HCT116 (cell line): ENCODE results near the gene CDK10. TPM values are rescaled to one million over a fixed set of nuclear protein-coding genes. Genes with fewer than 3 reads are reported as not detected.
A peak's percentile ranks its signal among the peaks of the same experiment; 100 is the strongest.
"Not testable (repeated sequence)": the region's sequence is repeated elsewhere in the genome, so short reads cannot be mapped to it uniquely, and the experiment has no call there.

Experiments
- ATAC-seq: fragments of 200-7000 bp; cut with Tn5 transposase; 2 replicates; pipeline ENCODE4 v1.9.1; 2020; ENCODE audit warnings: mild to moderate bottlenecking, moderate library complexity
- BruUV-seq: library from RNA; stranded (reverse); fragments of 400-500 nt; replicated peaks from 2 replicates; lab custom pipeline; 2021; lab: Mats Ljungman, UMichigan
- CTCF ChIA-PET: fragments of 300-600 bp; sonication (Branson Sonifier 250); formaldehyde crosslinking; loops from one replicate; lab custom pipeline; 2021; ENCODE audit warnings: antibody characterized with exemption; lab: Charles Lee
- POLR2A ChIA-PET: fragments of 300-600, 350-600 bp; sonication (Branson Sonifier 250); formaldehyde crosslinking; loops from one replicate; lab custom pipeline; 2021; ENCODE audit warnings: antibody characterized with exemption; lab: Charles Lee
- RAD21 ChIA-PET, 2 experiments: fragments of 300-600 bp; sonication (Branson Sonifier 250); formaldehyde crosslinking; loops; one replicate each; lab custom pipeline; 2023; ENCODE audit warnings: low total read pairs in 2 of 2; ENCODE audit not compliant: uncharacterized antibody in 2 of 2, unreplicated experiment in 2 of 2, low non-redundant PET in 1 of 2; lab: Charles Lee
- DNase-seq: peaks from one replicate; pipeline ENCODE4 v3.0.0-alpha.2; 2010; ENCODE audit warnings: low read depth, low spot score
- H2AFZ ChIP-seq: fragments of 200-600 bp; shearing (Covaris generic), sonication (generic); 2 replicates; pipeline ENCODE4 v1.6.1; 2017; ENCODE audit warnings: low read depth, mixed run types, mixed read lengths, antibody characterized with exemption, low read length; ENCODE audit not compliant: poor library complexity, severe bottlenecking
- H3K27ac ChIP-seq: 2 replicates; pipeline ENCODE4 v1.5.1; 2012; ENCODE audit warnings: low read depth, low read length
- H3K27me3 ChIP-seq: fragments of 200-600 bp; sonication (generic); 2 replicates; pipeline ENCODE4 v1.6.1; 2016; ENCODE audit warnings: mixed run types, low read length, mixed read lengths; ENCODE audit not compliant: insufficient read depth
- H3K36me3 ChIP-seq, 2 experiments: fragments of 200-500 bp in 1 of 2; fragments of 200-600 bp in 1 of 2; sonication (Bioruptor generic) in 1 of 2; sonication (generic) in 1 of 2; 2 replicates each; pipeline versions ENCODE4 v1.5.1 to v1.6.1; 2014 to 2016; ENCODE audit warnings: low read length in 2 of 2, inconsistent platforms in 1 of 2, mixed read lengths in 1 of 2, mixed run types in 1 of 2; ENCODE audit not compliant: insufficient read depth in 2 of 2, control insufficient read depth in 1 of 2
- H3K4me1 ChIP-seq, 2 experiments: fragments of 200-600 bp in 1 of 2; sonication (generic) in 1 of 2; 2 replicates each; pipeline versions ENCODE4 v1.5.1 to v1.6.1; 2012 to 2017; ENCODE audit warnings: low read length in 2 of 2, inconsistent platforms in 1 of 2, mild to moderate bottlenecking in 1 of 2, mixed read lengths in 1 of 2, mixed run types in 1 of 2, moderate library complexity in 1 of 2; ENCODE audit not compliant: insufficient read depth in 2 of 2, control insufficient read depth in 1 of 2
- H3K4me2 ChIP-seq: fragments of 200-600 bp; sonication (generic); 2 replicates; pipeline ENCODE4 v1.6.1; 2017; ENCODE audit warnings: mixed run types, low read length, mixed read lengths
- H3K4me3 ChIP-seq, 2 experiments: fragments of 200-600 bp in 1 of 2; sonication (generic) in 1 of 2; replicated peaks in 1 of 2; 2 replicates each; pipeline ENCODE4 v1.5.1; 2011 to 2016; ENCODE audit warnings: low read length in 2 of 2, control low read depth in 1 of 2, low read depth in 1 of 2, mild to moderate bottlenecking in 1 of 2, mixed read lengths in 1 of 2, mixed run types in 1 of 2
- H3K79me2 ChIP-seq: fragments of 200-600 bp; sonication (generic); 2 replicates; pipeline ENCODE4 v1.6.1; 2017; ENCODE audit warnings: mild to moderate bottlenecking, mixed run types, low read length, moderate library complexity, mixed read lengths; ENCODE audit not compliant: insufficient read depth
- H3K9ac ChIP-seq: fragments of 200-600 bp; sonication (generic); 2 replicates; pipeline ENCODE4 v1.6.1; 2016; ENCODE audit warnings: low read length, mixed read lengths
- H3K9me2 ChIP-seq: fragments of 200-600 bp; sonication (generic), shearing (Covaris generic); 2 replicates; pipeline ENCODE4 v1.6.1; 2017; ENCODE audit warnings: mixed run types, mild to moderate bottlenecking, moderate library complexity; ENCODE audit not compliant: insufficient read depth
- H3K9me3 ChIP-seq, 2 experiments: fragments of 200-500 bp in 1 of 2; fragments of 200-600 bp in 1 of 2; sonication (Bioruptor generic) in 1 of 2; sonication (generic) in 1 of 2; 2 replicates each; pipeline ENCODE4 v1.6.1; 2014 to 2017; ENCODE audit warnings: low read length in 2 of 2, mixed read lengths in 2 of 2, inconsistent platforms in 1 of 2, low read depth in 1 of 2, mild to moderate bottlenecking in 1 of 2, mixed run types in 1 of 2, moderate library complexity in 1 of 2; ENCODE audit not compliant: control insufficient read depth in 1 of 2, insufficient read depth in 1 of 2
- H4K20me1 ChIP-seq: fragments of 200-600 bp; sonication (generic), shearing (Covaris generic); 2 replicates; pipeline ENCODE4 v1.6.1; 2017; ENCODE audit warnings: mixed run types, mild to moderate bottlenecking, moderate library complexity; ENCODE audit not compliant: insufficient read depth
- CBX3 ChIP-seq: IDR thresholded peaks from 2 replicates; pipeline ENCODE4 v1.6.1; 2012; ENCODE audit warnings: low read depth
- CEBPB ChIP-seq: IDR thresholded peaks from 2 replicates; pipeline ENCODE4 v1.6.1; 2012; ENCODE audit warnings: low read depth
- ELF1 ChIP-seq: IDR thresholded peaks from 2 replicates; pipeline ENCODE4 v1.6.1; 2012; ENCODE audit warnings: low read depth, borderline replicate concordance
- FOSL1 ChIP-seq: IDR thresholded peaks from 2 replicates; pipeline ENCODE4 v1.6.1; 2012; ENCODE audit warnings: low read depth
- JUND ChIP-seq: IDR thresholded peaks from 2 replicates; pipeline ENCODE4 v1.6.1; 2012
- POLR2A ChIP-seq: IDR thresholded peaks from 2 replicates; pipeline ENCODE4 v1.7.0; 2011; ENCODE audit warnings: borderline replicate concordance; ENCODE audit not compliant: insufficient read depth, insufficient read length; ENCODE audit errors: extremely low read depth
- RAD21 ChIP-seq: IDR thresholded peaks from 2 replicates; pipeline ENCODE4 v1.6.1; 2012; ENCODE audit warnings: low read depth, mild to moderate bottlenecking
- SIN3A ChIP-seq: IDR thresholded peaks from 2 replicates; pipeline ENCODE4 v1.6.1; 2012; ENCODE audit warnings: low read depth
- SRF ChIP-seq: IDR thresholded peaks from 2 replicates; pipeline ENCODE4 v1.6.1; 2012; ENCODE audit warnings: low read depth
- TCF7L2 ChIP-seq: IDR thresholded peaks from 2 replicates; pipeline ENCODE4 v1.7.0; 2011; ENCODE audit warnings: borderline replicate concordance, inconsistent platforms; ENCODE audit not compliant: insufficient read depth, insufficient read length; ENCODE audit errors: extremely low read depth
- intact Hi-C: fragments of 100-400 bp; cut with micrococcal nuclease; formaldehyde crosslinking; loops from 2 replicates; pipeline ENCODE4 v1.10.0; 2022
- total RNA-seq: library from RNA; stranded (reverse); gene quantifications from one replicate; pipeline ENCODE4 v1.2.1, GENCODE V29; 2021; ENCODE audit not compliant: unreplicated experiment
- TF ChIP-seq, protein P1 (sequence below): IDR thresholded peaks from 2 replicates; pipeline ENCODE4 v1.6.1; 2012
- TF ChIP-seq, protein P2 (sequence below): IDR thresholded peaks from 2 replicates; pipeline ENCODE4 v1.6.1; 2011; ENCODE audit warnings: mild to moderate bottlenecking, low read length, moderate library complexity; ENCODE audit not compliant: insufficient replicate concordance; ENCODE audit errors: extremely low read depth
- TF ChIP-seq, protein P3 (sequence below), 3 experiments: fragments of 200-600 bp in 1 of 3; sonication (generic) in 1 of 3; IDR thresholded peaks in 2 of 3; conservative IDR thresholded peaks in 1 of 3; 2 replicates each; pipeline ENCODE4 v1.5.1; 2012 to 2017; ENCODE audit warnings: low read depth in 2 of 3, low read length in 2 of 3, antibody characterized with exemption in 1 of 3, borderline replicate concordance in 1 of 3, control low read depth in 1 of 3, mild to moderate bottlenecking in 1 of 3, mixed read lengths in 1 of 3, mixed run types in 1 of 3, moderate library complexity in 1 of 3; ENCODE audit not compliant: insufficient read depth in 1 of 3

CDK10 gene
- total RNA-seq, 1 experiment from 2014 or later: 165 TPM

DNA sequence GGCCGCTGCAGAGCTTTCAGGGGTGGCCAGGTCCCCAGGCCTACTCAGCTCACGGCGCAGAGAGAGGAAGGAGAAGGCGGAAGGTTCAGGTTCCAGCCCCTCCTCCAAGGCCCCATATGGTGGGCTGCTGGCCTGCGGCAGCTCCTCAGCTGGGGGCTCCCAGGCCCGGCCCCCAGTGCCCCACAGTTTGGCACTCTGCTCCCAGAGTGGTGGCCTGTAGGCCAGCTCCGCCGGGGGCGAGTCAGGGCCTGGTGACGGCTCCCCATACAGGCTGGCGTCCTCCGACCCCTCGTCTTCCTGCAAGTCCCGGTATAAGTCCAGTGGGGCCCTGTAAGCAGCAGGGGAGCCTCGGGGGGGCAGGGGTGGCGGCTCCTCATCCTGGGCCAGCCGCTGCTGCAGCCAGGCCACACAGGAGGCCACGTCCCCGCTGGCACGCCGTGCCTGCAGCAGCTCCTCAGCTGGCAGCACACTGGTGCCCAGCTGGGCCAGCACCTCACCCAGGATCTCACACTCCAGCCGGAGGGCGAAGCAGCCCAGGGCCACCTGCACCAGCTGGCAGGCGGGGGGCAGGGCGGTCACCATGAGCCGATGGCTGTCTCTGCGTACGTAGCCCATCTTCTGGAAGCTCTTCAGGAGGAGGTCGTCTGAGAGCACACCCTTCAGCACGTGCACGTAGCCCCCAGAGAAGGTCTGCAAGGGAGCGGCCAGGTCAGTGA lies 11.3 kb downstream of the CDK10 start:
- no peak for ATAC-seq
- H3K9me3 ChIP-seq: no peaks in the 10 kb centered on the region
- TF ChIP-seq SRF (no peak), JUND (no peak), TCF7L2 (no peak), SIN3A (no peak), RAD21 (no peak), ELF1 (no peak), POLR2A (no peak), FOSL1 (no peak), CBX3 (no peak), CEBPB (no peak)
- TF ChIP-seq, protein P1, sequence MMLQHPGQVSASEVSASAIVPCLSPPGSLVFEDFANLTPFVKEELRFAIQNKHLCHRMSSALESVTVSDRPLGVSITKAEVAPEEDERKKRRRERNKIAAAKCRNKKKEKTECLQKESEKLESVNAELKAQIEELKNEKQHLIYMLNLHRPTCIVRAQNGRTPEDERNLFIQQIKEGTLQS: no peak
- TF ChIP-seq, protein P2, sequence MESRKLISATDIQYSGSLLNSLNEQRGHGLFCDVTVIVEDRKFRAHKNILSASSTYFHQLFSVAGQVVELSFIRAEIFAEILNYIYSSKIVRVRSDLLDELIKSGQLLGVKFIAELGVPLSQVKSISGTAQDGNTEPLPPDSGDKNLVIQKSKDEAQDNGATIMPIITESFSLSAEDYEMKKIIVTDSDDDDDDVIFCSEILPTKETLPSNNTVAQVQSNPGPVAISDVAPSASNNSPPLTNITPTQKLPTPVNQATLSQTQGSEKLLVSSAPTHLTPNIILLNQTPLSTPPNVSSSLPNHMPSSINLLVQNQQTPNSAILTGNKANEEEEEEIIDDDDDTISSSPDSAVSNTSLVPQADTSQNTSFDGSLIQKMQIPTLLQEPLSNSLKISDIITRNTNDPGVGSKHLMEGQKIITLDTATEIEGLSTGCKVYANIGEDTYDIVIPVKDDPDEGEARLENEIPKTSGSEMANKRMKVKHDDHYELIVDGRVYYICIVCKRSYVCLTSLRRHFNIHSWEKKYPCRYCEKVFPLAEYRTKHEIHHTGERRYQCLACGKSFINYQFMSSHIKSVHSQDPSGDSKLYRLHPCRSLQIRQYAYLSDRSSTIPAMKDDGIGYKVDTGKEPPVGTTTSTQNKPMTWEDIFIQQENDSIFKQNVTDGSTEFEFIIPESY: no peak
- TF ChIP-seq, protein P3, sequence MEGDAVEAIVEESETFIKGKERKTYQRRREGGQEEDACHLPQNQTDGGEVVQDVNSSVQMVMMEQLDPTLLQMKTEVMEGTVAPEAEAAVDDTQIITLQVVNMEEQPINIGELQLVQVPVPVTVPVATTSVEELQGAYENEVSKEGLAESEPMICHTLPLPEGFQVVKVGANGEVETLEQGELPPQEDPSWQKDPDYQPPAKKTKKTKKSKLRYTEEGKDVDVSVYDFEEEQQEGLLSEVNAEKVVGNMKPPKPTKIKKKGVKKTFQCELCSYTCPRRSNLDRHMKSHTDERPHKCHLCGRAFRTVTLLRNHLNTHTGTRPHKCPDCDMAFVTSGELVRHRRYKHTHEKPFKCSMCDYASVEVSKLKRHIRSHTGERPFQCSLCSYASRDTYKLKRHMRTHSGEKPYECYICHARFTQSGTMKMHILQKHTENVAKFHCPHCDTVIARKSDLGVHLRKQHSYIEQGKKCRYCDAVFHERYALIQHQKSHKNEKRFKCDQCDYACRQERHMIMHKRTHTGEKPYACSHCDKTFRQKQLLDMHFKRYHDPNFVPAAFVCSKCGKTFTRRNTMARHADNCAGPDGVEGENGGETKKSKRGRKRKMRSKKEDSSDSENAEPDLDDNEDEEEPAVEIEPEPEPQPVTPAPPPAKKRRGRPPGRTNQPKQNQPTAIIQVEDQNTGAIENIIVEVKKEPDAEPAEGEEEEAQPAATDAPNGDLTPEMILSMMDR (IDR thresholded peaks at IDR 0.05 in 2 of 3, conservative IDR thresholded peaks at IDR 0.05 in 1 of 3; ENCODE audit: borderline replicate concordance in 1 of 3, insufficient read depth in 1 of 3, low read depth in 2 of 3, low read length in 2 of 3): no peak
- TF ChIP-seq, all 23 proteins: peak for 0
- H4K20me1 ChIP-seq: peaks cover 3% of the 10 kb centered on the region; the same call in 1 of the 2 replicates
- H3K9me2 ChIP-seq: no peaks in the 10 kb centered on the region
- intact Hi-C loops: no loop called here
- ChIA-PET RAD21 (no interaction called here), POLR2A (interaction anchor here (1.0 to 1.3 kb wide), 3 partner anchors 8 to 13 kb away, joined by 3 to 4 read pairs (median 3); partner anchors contain the start of gene CDK10), CTCF (no interaction called here)
- peaks cover 24% of the 10 kb centered on the region for H3K79me2 ChIP-seq
- no peak overlapping the region for H2AFZ ChIP-seq
- peaks cover 15 to 27% of the 10 kb centered on the region in 2 experiments for H3K4me1 ChIP-seq
- H3K27ac ChIP-seq: peak overlapping the region; percentile 12; the same call in 1 of the 2 replicates
- BruUV-seq: no TSS peak
- peaks cover 14 to 35% of the 10 kb centered on the region in 2 experiments; a peak in 2 of 4 replicates for H3K36me3 ChIP-seq
- no peak overlapping the region for H3K4me3 ChIP-seq
- no peak for DNase-seq
- no peaks in the 10 kb centered on the region for H3K27me3 ChIP-seq
- no peak overlapping the region for H3K4me2 ChIP-seq
- H3K9ac ChIP-seq: no peak overlapping the region

DNA sequence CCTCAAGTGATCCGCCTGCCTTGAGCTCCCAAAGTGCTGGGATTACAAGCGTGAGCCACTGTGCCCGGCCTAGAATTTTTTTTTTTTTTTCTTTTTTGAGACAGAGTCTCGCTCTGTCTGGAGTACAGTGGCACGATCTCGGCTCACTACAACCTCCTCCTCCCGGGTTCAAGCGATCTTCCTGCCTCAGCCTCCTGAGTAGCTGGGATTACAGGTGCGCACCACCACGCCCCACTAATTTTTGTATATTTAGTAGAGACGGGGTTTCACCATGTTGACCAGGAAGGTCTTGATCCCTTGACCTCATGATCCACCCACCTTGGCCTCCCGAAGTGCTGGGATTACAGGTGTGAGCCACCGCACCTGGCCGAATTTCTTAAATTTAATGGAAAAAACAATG lies 12.2 kb downstream of the CDK10 start:
- BruUV-seq, H3K9me3 ChIP-seq, intact Hi-C loops, H3K27ac ChIP-seq, H3K9ac ChIP-seq, H3K27me3 ChIP-seq, H3K4me3 ChIP-seq, DNase-seq, ATAC-seq, H3K4me2 ChIP-seq, RAD21 ChIA-PET, H3K9me2 ChIP-seq, H4K20me1 ChIP-seq, H2AFZ ChIP-seq: not testable (repeated sequence)
- ChIA-PET CTCF (interaction anchor here (2.4 kb wide), 1 partner anchor 13 kb away, joined by 14 read pairs; the partner anchor contains the start of gene CDK10), POLR2A (interaction anchor here (1.3 kb wide), 1 partner anchor 12 kb away, joined by 4 read pairs; the partner anchor contains the start of gene CDK10)
- H3K4me1 ChIP-seq: peaks cover 15 to 27% of the 10 kb centered on the region in 2 experiments
- H3K36me3 ChIP-seq: peaks cover 8 to 25% of the 10 kb centered on the region in 2 experiments; a peak in 2 of 4 replicates
- peaks cover 24% of the 10 kb centered on the region for H3K79me2 ChIP-seq
